ENCODE data around the gene JAKMIP1.

DNA sequence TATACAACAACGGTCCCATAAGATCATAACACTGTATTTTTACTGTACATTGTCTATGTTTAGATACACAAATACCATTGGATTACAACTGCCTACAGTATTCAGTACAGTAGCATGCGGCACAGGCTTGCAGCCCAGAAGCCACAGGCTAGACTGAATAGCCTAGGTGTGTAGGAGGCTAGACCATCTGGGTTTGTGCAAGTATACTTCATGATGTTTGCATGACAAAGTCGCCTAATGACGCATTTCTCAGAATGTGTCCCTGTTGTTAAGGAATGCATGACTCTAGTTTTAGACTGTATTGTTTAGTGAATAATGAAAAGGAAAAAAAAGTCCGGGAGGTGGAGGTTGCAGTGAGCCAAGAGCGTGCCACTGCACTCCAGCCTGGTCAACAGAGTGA lies 125.6 kb downstream of the JAKMIP1 start:
- TF ChIP-seq NFIC (IDR thresholded peaks at IDR 0.05) (no peak), TEAD4 (IDR thresholded peaks at IDR 0.05) (no peak), YY1 (IDR thresholded peaks at IDR 0.05; ENCODE audit: low read depth) (no peak), REST (IDR thresholded peaks at IDR 0.05; ENCODE audit: low read depth) (no peak), EP300 (IDR thresholded peaks at IDR 0.05; ENCODE audit: borderline replicate concordance) (no peak), CREB1 (IDR thresholded peaks at IDR 0.05; ENCODE audit: low read depth) (no peak), TAF1 (IDR thresholded peaks at IDR 0.05; ENCODE audit: low read depth) (no peak), RAD21 (IDR thresholded peaks at IDR 0.05; ENCODE audit: low read depth) (no peak), FOXM1 (IDR thresholded peaks at IDR 0.05; ENCODE audit: borderline replicate concordance, low read depth) (no peak), CEBPB (IDR thresholded peaks at IDR 0.05) (no peak)
- TF ChIP-seq, protein P1, sequence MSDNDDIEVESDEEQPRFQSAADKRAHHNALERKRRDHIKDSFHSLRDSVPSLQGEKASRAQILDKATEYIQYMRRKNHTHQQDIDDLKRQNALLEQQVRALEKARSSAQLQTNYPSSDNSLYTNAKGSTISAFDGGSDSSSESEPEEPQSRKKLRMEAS (IDR thresholded peaks at IDR 0.05), result no peak
- TF ChIP-seq, protein P2, sequence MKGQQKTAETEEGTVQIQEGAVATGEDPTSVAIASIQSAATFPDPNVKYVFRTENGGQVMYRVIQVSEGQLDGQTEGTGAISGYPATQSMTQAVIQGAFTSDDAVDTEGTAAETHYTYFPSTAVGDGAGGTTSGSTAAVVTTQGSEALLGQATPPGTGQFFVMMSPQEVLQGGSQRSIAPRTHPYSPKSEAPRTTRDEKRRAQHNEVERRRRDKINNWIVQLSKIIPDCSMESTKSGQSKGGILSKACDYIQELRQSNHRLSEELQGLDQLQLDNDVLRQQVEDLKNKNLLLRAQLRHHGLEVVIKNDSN (IDR thresholded peaks at IDR 0.05), result no peak
